Measurements from ENCODE around the gene VSTM4.

GRCh38 chr10:49128854-49129253 is 13.5 kb upstream of the VSTM4 start:
- no peak for TF ChIP-seq CTCF (IDR thresholded peaks at IDR 0.05; ENCODE audit: low read depth, low read length)
- TF ChIP-seq EZH2phosphoT487 (IDR thresholded peaks at IDR 0.05; ENCODE audit: low read depth), result no peak

Data from OCI-LY3 (cell line).